ENCODE data around the gene PLA2G2C.

- TF ChIP-seq CTCF (IDR thresholded peaks at IDR 0.05 in 4 of 5, conservative IDR thresholded peaks at IDR 0.05 in 1 of 5) (no peak), POLR2A (IDR thresholded peaks at IDR 0.05) (no peak)
Observed at GRCh38 chr1:20187103-20187812, 940 bp upstream of the PLA2G2C start.

Data from gastrocnemius medialis (tissue), 4 donors.